MM.1S (cell line): ENCODE results near the gene GRIN3B.

ENCODE experiments used
- CTCF ChIP-seq: fragments of 300-600 bp; sonication (generic); IDR thresholded peaks from 2 replicates; pipeline ENCODE4 v1.5.1; 2016; ENCODE audit warnings: antibody characterized with exemption, low read length, mixed read lengths
- EZH2 ChIP-seq: fragments of 300-600 bp; sonication (generic); optimal IDR thresholded peaks from 2 replicates; pipeline ENCODE3; 2017; ENCODE audit warnings: low read depth, mild to moderate bottlenecking, antibody characterized with exemption, low read length, mixed read lengths

- TF ChIP-seq CTCF (no peak), EZH2 (no peak)
These were observed 20.7 kb downstream of the GRIN3B start, which contains the start of gene TMEM259 for GRCh38 chr19:1020868-1021425.
